ENCODE measurements around the gene SLC13A5. TPM values are rescaled to one million over a fixed set of nuclear protein-coding genes. Genes with fewer than 3 reads are reported as not detected.
A peak's percentile ranks its signal among the peaks of the same experiment; 100 is the strongest.

SLC13A5 gene
- total RNA-seq, 2 experiments from 2014 or later = not detected

DNA sequence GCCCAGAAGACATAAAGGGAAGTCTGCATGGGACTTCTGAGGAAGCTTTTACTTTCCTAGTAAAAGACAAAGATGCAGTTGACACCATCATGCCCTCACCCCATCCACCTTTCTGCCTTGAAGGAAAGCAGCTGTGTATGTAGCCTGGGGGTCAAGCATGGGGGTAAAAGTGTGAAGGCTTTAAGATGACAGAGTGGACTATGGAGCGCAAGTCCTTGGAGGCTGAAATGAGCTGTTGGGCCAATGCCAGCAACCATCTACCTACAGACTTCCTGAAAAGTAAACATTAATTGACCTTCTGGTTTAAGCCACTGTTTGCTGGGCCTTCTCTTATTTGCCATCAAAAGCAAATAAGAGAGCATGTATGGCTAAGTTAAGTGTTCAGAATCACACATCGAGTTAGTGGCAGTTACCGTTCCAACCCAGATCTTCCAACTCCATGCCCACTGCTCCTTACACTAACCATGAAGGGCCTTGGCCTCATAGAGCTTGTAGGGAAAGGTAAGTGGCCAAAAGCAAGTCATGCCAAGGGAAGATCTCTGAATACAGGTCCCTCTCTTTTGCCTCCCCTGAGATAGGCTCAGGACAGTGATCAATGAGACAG is 30.0 kb downstream of the SLC13A5 start:
- H3K27ac Mint-ChIP-seq = no peak overlapping the region
- H3K9me3 Mint-ChIP-seq (ENCODE audit: low read depth) = no peaks in the 10 kb centered on the region
- no peaks in the 10 kb centered on the region for H3K4me1 Mint-ChIP-seq
- ATAC-seq = no peak
- ChIA-PET POLR2A (no interaction called here), CTCF (interaction anchor here (0.9 to 1.5 kb wide), 3 partner anchors 11 to 160 kb away, joined by 3 to 4 read pairs (median 4); no protein-coding TSS in a partner anchor)
- no peak for DNase-seq
- H3K27me3 Mint-ChIP-seq = peaks cover 23% of the 10 kb centered on the region
- H3K4me3 Mint-ChIP-seq = no peak overlapping the region
- intact Hi-C loops (cut with DNase I, micrococcal nuclease) = no loop called here
- no peaks in the 10 kb centered on the region for H3K36me3 Mint-ChIP-seq (ENCODE audit: low read depth)

GRCh38 chr17:6682339-6682738 is 30.8 kb downstream of the SLC13A5 start:
- DNase-seq (no peak), ATAC-seq (no peak)
- Mint-ChIP-seq H3K4me3 (no peak overlapping the region), H3K9me3 (ENCODE audit: low read depth) (no peaks in the 10 kb centered on the region), H3K27ac (no peak overlapping the region), H3K36me3 (ENCODE audit: low read depth) (no peaks in the 10 kb centered on the region), H3K4me1 (peaks cover 3% of the 10 kb centered on the region), H3K27me3 (peaks cover 19% of the 10 kb centered on the region)
- ChIA-PET POLR2A (no interaction called here), CTCF (interaction anchor here (0.9 to 1.5 kb wide), 3 partner anchors 10 to 161 kb away, joined by 3 to 4 read pairs (median 4); no protein-coding TSS in a partner anchor)
- intact Hi-C loops (cut with DNase I, micrococcal nuclease) = no loop called here

DNA sequence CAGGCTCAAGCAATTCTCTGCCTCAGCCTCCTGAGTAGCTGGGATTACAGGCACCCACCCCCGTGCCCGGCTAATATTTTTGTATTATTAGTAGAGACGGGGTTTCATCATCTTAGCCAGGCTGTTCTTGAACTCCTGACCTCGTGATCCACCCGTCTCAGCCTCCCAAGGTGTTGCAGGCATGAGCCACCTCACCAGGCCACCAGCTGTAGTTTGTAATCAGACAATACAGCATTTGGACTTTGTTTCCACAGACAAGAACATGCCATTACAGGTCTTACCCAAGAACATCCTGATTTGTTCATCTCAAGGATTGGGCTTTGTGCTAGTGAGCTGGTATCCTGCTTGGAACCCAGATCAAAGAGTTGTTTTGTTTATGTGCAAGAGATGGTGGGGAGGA is 31.5 kb downstream of the SLC13A5 start:
- CTCF ChIA-PET = interaction anchor here (1.2 kb wide), 1 partner anchor 162 kb away, joined by 4 read pairs; no protein-coding TSS in a partner anchor
- intact Hi-C loops (cut with DNase I, micrococcal nuclease) = no loop called here
- Mint-ChIP-seq H3K4me3 (no peak overlapping the region), H3K4me1 (peaks cover 6% of the 10 kb centered on the region), H3K36me3 (ENCODE audit: low read depth) (no peaks in the 10 kb centered on the region), H3K9me3 (ENCODE audit: low read depth) (no peaks in the 10 kb centered on the region), H3K27ac (no peak overlapping the region), H3K27me3 (peaks cover 14% of the 10 kb centered on the region)
- POLR2A ChIA-PET = no interaction called here
- ATAC-seq = no peak
- no peak for DNase-seq

- peaks cover 6% of the 10 kb centered on the region for H3K4me1 Mint-ChIP-seq
- POLR2A ChIA-PET = no interaction called here
- H3K27me3 Mint-ChIP-seq = peaks cover 14% of the 10 kb centered on the region
- H3K36me3 Mint-ChIP-seq (ENCODE audit: low read depth) = no peaks in the 10 kb centered on the region
- no peak overlapping the region for H3K4me3 Mint-ChIP-seq
- H3K27ac Mint-ChIP-seq = no peak overlapping the region
- no peak for DNase-seq
- no peak for ATAC-seq
- intact Hi-C loops (cut with DNase I, micrococcal nuclease) = no loop called here
- CTCF ChIA-PET = no interaction called here
- H3K9me3 Mint-ChIP-seq (ENCODE audit: low read depth) = no peaks in the 10 kb centered on the region
Observed at GRCh38 chr17:6681176-6681575, 32.0 kb downstream of the SLC13A5 start.

- ATAC-seq (no peak), DNase-seq (no peak)
- CTCF ChIA-PET = no interaction called here
- no peaks in the 10 kb centered on the region for H3K36me3 Mint-ChIP-seq (ENCODE audit: low read depth)
- H3K27me3 Mint-ChIP-seq = peaks cover 10% of the 10 kb centered on the region
- H3K9me3 Mint-ChIP-seq (ENCODE audit: low read depth) = no peaks in the 10 kb centered on the region
- H3K4me3 Mint-ChIP-seq = no peak overlapping the region
- POLR2A ChIA-PET = no interaction called here
- peaks cover 6% of the 10 kb centered on the region for H3K4me1 Mint-ChIP-seq
- intact Hi-C loops (cut with DNase I, micrococcal nuclease) = no loop called here
- H3K27ac Mint-ChIP-seq = no peak overlapping the region
Observed at GRCh38 chr17:6679241-6679640, 33.9 kb downstream of the SLC13A5 start.

GRCh38 chr17:6677946-6678345 is 35.2 kb downstream of the SLC13A5 start:
- no peak for ATAC-seq
- POLR2A ChIA-PET = no interaction called here
- no peak for DNase-seq

GRCh38 chr17:6677158-6677831 is 35.9 kb downstream of the SLC13A5 start:
- H3K27me3 Mint-ChIP-seq = peaks cover 9% of the 10 kb centered on the region
- CTCF ChIA-PET = interaction anchor here (0.5 to 1.3 kb wide), 4 partner anchors 10 to 1217 kb away, joined by 3 to 6 read pairs (median 4); no protein-coding TSS in a partner anchor

More at GRCh38 chr17:6677946-6678345, 35.2 kb downstream of the SLC13A5 start:
- no peak overlapping the region for H3K4me3 Mint-ChIP-seq
- H3K27me3 Mint-ChIP-seq = peaks cover 9% of the 10 kb centered on the region
- H3K4me1 Mint-ChIP-seq = peaks cover 6% of the 10 kb centered on the region
- no peak overlapping the region for H3K27ac Mint-ChIP-seq
- intact Hi-C loops (cut with DNase I, micrococcal nuclease) = no loop called here
- no peaks in the 10 kb centered on the region for H3K9me3 Mint-ChIP-seq (ENCODE audit: low read depth)
- CTCF ChIA-PET = interaction anchor here (1.0 kb wide), 2 partner anchors 12 to 233 kb away, joined by 3 to 4 read pairs; no protein-coding TSS in a partner anchor
- no peaks in the 10 kb centered on the region for H3K36me3 Mint-ChIP-seq (ENCODE audit: low read depth)

GRCh38 chr17:6676802-6677157 is 36.4 kb downstream of the SLC13A5 start:
- H3K27ac Mint-ChIP-seq = no peak overlapping the region
- intact Hi-C loops (cut with DNase I, micrococcal nuclease) = no loop called here
- no peaks in the 10 kb centered on the region for H3K9me3 Mint-ChIP-seq (ENCODE audit: low read depth)
- H3K27me3 Mint-ChIP-seq = peaks cover 9% of the 10 kb centered on the region
- no peak overlapping the region for H3K4me3 Mint-ChIP-seq
- ATAC-seq (no peak), DNase-seq (no peak)
- H3K4me1 Mint-ChIP-seq = peaks cover 6% of the 10 kb centered on the region
- H3K36me3 Mint-ChIP-seq (ENCODE audit: low read depth) = no peaks in the 10 kb centered on the region
- ChIA-PET CTCF (interaction anchor here (0.5 to 1.3 kb wide), 3 partner anchors 10 to 1216 kb away, joined by 3 to 6 read pairs (median 4); no protein-coding TSS in a partner anchor), POLR2A (no interaction called here)

More at GRCh38 chr17:6677158-6677831, 35.9 kb downstream of the SLC13A5 start:
- Mint-ChIP-seq H3K27ac (no peak overlapping the region), H3K4me3 (no peak overlapping the region), H3K9me3 (ENCODE audit: low read depth) (no peaks in the 10 kb centered on the region), H3K4me1 (peaks cover 6% of the 10 kb centered on the region), H3K36me3 (ENCODE audit: low read depth) (no peaks in the 10 kb centered on the region)
- POLR2A ChIA-PET = no interaction called here
- intact Hi-C loops (cut with DNase I, micrococcal nuclease) = no loop called here
- DNase-seq = peak; percentile 42
- no peak for ATAC-seq

DNA sequence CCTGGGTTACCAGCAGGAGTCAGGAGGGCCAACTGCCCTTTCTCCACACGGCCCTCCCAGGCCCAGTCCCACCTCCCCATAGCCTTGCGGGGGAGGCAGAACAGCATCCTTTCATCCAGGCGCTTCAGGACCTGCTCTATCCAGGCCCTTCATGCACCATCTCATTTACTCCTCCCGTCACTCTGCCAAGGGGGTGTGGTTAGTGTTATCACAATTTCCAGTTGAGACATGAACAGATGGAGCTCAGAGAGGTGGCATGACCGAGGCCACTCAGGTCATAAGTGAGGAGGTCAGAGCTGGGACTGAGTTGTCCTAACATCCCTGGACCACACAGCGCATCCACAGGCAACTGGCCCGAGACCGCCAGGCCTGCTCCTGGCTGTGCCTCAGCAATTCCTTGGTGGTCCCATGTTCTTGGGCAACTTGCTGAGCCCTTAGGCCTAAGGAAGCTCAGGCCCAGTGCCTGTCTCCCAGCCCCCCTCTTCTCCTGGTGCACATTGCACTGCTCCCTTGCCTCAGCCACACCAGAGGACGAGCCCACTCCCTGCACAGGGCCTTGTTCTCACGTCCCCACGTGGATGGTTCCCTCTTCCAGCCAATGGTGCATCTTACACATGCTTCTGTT is 37.9 kb downstream of the SLC13A5 start:
- Mint-ChIP-seq H3K9me3 (ENCODE audit: low read depth) (no peaks in the 10 kb centered on the region), H3K27me3 (peaks cover 5% of the 10 kb centered on the region), H3K36me3 (ENCODE audit: low read depth) (no peaks in the 10 kb centered on the region), H3K27ac (no peak overlapping the region), H3K4me3 (no peak overlapping the region), H3K4me1 (peaks cover 6% of the 10 kb centered on the region)
- DNase-seq = no peak
- ChIA-PET CTCF (no interaction called here), POLR2A (no interaction called here)
- ATAC-seq = no peak
- intact Hi-C loops (cut with DNase I, micrococcal nuclease) = no loop called here

- no peak overlapping the region for H3K4me3 Mint-ChIP-seq
- no peaks in the 10 kb centered on the region for H3K36me3 Mint-ChIP-seq (ENCODE audit: low read depth)
- no peak overlapping the region for H3K27ac Mint-ChIP-seq
- DNase-seq = no peak
- intact Hi-C loops (cut with DNase I, micrococcal nuclease) = no loop called here
- H3K9me3 Mint-ChIP-seq (ENCODE audit: low read depth) = no peaks in the 10 kb centered on the region
- ChIA-PET CTCF (no interaction called here), POLR2A (no interaction called here)
- no peak for ATAC-seq
- H3K27me3 Mint-ChIP-seq = peaks cover 2% of the 10 kb centered on the region
- H3K4me1 Mint-ChIP-seq = peaks cover 6% of the 10 kb centered on the region
Observed at GRCh38 chr17:6674586-6674985, 38.6 kb downstream of the SLC13A5 start.

DNA sequence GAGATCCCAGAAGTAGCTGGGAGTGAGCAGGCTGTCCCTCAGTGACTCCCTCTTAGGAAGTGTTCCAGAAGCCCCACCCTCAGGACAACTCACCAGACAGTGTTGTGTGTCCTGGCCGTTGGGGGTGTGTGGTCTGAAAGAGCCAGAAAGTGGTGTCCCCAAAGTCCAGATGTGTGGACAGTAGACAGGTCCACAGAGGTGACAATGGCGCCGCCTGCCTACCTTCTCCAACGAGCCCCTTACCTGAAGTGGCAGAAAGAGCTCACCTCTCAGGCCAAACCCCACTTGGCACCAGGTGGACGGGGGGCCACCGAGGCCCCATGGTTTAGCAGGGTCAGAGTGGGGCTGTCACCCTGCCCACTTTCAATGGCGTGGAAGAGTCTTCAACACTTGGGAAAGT is 41.7 kb downstream of the SLC13A5 start:
- no peaks in the 10 kb centered on the region for H3K27me3 Mint-ChIP-seq
- DNase-seq (no peak), ATAC-seq (no peak)
- CTCF ChIA-PET = interaction anchor here (1.0 to 1.5 kb wide), 3 partner anchors 10 to 250 kb away, joined by 3 to 7 read pairs (median 4); no protein-coding TSS in a partner anchor
- H3K27ac Mint-ChIP-seq = no peak overlapping the region
- H3K4me3 Mint-ChIP-seq = no peak overlapping the region
- H3K36me3 Mint-ChIP-seq (ENCODE audit: low read depth) = no peaks in the 10 kb centered on the region
- POLR2A ChIA-PET = no interaction called here
- H3K9me3 Mint-ChIP-seq (ENCODE audit: low read depth) = no peaks in the 10 kb centered on the region
- H3K4me1 Mint-ChIP-seq = peaks cover 3% of the 10 kb centered on the region
- intact Hi-C loops (cut with DNase I, micrococcal nuclease) = no loop called here

GRCh38 chr17:6670999-6671398 is 42.2 kb downstream of the SLC13A5 start:
- Mint-ChIP-seq H3K4me1 (peaks cover 3% of the 10 kb centered on the region), H3K9me3 (ENCODE audit: low read depth) (no peaks in the 10 kb centered on the region), H3K4me3 (no peak overlapping the region), H3K27me3 (no peaks in the 10 kb centered on the region), H3K36me3 (ENCODE audit: low read depth) (no peaks in the 10 kb centered on the region), H3K27ac (no peak overlapping the region)
- intact Hi-C loops (cut with DNase I, micrococcal nuclease) = no loop called here
- POLR2A ChIA-PET = no interaction called here
- no peak for DNase-seq
- no peak for ATAC-seq
- CTCF ChIA-PET = interaction anchor here (1.0 to 1.5 kb wide), 3 partner anchors 10 to 251 kb away, joined by 3 to 7 read pairs (median 4); no protein-coding TSS in a partner anchor
